Measurements from ENCODE around the gene AKT1.

- TF ChIP-seq CTCF (IDR thresholded peaks at IDR 0.05; ENCODE audit: low read depth, low read length, poor library complexity, severe bottlenecking) (no peak), EZH2phosphoT487 (IDR thresholded peaks at IDR 0.05; ENCODE audit: borderline replicate concordance, low read length) (no peak)
Observed at GRCh38 chr14:104796687-104797081, 1.1 kb upstream of the AKT1 start.

Data from DOHH2 (cell line).